Thoracic aorta (tissue), 2 donors: ENCODE results near the gene GFRA1. TPM values are rescaled to one million over a fixed set of nuclear protein-coding genes. Genes with fewer than 3 reads are reported as not detected.

Experiments
- ATAC-seq: fragments of 150-250 bp; one replicate; pipeline ENCODE4 v1.8.0; 2017; ENCODE audit warnings: low read depth; ENCODE audit not compliant: insufficient number of reproducible peaks, low FRiP score
- DNase-seq: peaks from one replicate; pipeline ENCODE4 v3.0.0-alpha.2; 2020; ENCODE audit warnings: low spot score
- H3K27ac ChIP-seq, 2 donors: fragments of 200-600 bp; sonication (generic); 1 replicate in 1 of 2; 2 replicates in 1 of 2; pipeline ENCODE4 v1.5.1; 2016; ENCODE audit warnings: mild to moderate bottlenecking in 2 of 2, moderate library complexity in 2 of 2
- H3K27me3 ChIP-seq: fragments of 200-600 bp; sonication (generic); replicated peaks from 2 replicates; pipeline ENCODE4 v1.6.0; 2016; ENCODE audit warnings: mild to moderate bottlenecking; ENCODE audit not compliant: insufficient read depth
- H3K36me3 ChIP-seq: fragments of 200-600 bp; sonication (generic); one replicate; pipeline ENCODE4 v1.5.1; 2016
- H3K4me1 ChIP-seq, 2 donors: fragments of 200-600 bp; sonication (generic); 1 replicate in 1 of 2; 2 replicates in 1 of 2; pipeline versions ENCODE4 v1.5.1 to v1.6.0; 2016; ENCODE audit warnings: low read depth in 2 of 2, mild to moderate bottlenecking in 1 of 2; ENCODE audit not compliant: control insufficient read depth in 1 of 2
- H3K4me3 ChIP-seq: fragments of 200-600 bp; sonication (generic); 2 replicates; pipeline ENCODE4 v1.5.1; 2016; ENCODE audit warnings: mild to moderate bottlenecking
- H3K9me3 ChIP-seq: fragments of 200-600 bp; sonication (generic); 2 replicates; pipeline ENCODE4 v1.5.1; 2016
- CTCF ChIP-seq: fragments of 200-600 bp; sonication (generic); IDR thresholded peaks from one replicate; pipeline ENCODE4 v1.5.1; 2019; ENCODE audit warnings: antibody characterized with exemption
- total RNA-seq, 2 donors: library from RNA; depleted of rRNA; stranded (reverse); fragments of >200 nt; gene quantifications; one replicate each; pipeline versions ENCODE4 v1.1.0 to v1.2.3, GENCODE V29; 2016

GFRA1 gene
- total RNA-seq, 2 donors from 2014 or later: 5.8 to 9.3 TPM

GRCh38 chr10:116296291-116296721, 23.3 kb upstream of the GFRA1 start:
- DNase-seq: no peak
- no peak overlapping the region for H3K27ac ChIP-seq
- no peak for TF ChIP-seq CTCF
- H3K4me3 ChIP-seq: no peak overlapping the region
- H3K36me3 ChIP-seq: no peaks in the 10 kb centered on the region
- H3K27me3 ChIP-seq: no peaks in the 10 kb centered on the region
- H3K9me3 ChIP-seq: no peaks in the 10 kb centered on the region
- no peak for ATAC-seq
- H3K4me1 ChIP-seq: no peaks in the 10 kb centered on the region

- Histone ChIP-seq H3K4me3 (no peak overlapping the region), H3K9me3 (no peaks in the 10 kb centered on the region), H3K36me3 (no peaks in the 10 kb centered on the region), H3K4me1 (no peaks in the 10 kb centered on the region), H3K27me3 (no peaks in the 10 kb centered on the region), H3K27ac (no peak overlapping the region)
- ATAC-seq (no peak), DNase-seq (no peak)
- no peak for TF ChIP-seq CTCF
Observed at GRCh38 chr10:116292493-116292892, 19.5 kb upstream of the GFRA1 start.

GRCh38 chr10:116289652-116290051, 16.6 kb upstream of the GFRA1 start:
- Histone ChIP-seq H3K27ac (no peak overlapping the region), H3K36me3 (no peaks in the 10 kb centered on the region), H3K4me1 (no peaks in the 10 kb centered on the region), H3K9me3 (no peaks in the 10 kb centered on the region), H3K27me3 (no peaks in the 10 kb centered on the region), H3K4me3 (no peak overlapping the region)
- no peak for ATAC-seq
- TF ChIP-seq CTCF: no peak
- DNase-seq: no peak

GRCh38 chr10:116287906-116288501, 15.0 kb upstream of the GFRA1 start:
- H3K27ac ChIP-seq: no peak overlapping the region
- DNase-seq: no peak

GRCh38 chr10:116286626-116287200, 13.7 kb upstream of the GFRA1 start:
- no peaks in the 10 kb centered on the region for H3K9me3 ChIP-seq
- ATAC-seq (no peak), DNase-seq (no peak)
- no peak overlapping the region for H3K4me3 ChIP-seq
- H3K27me3 ChIP-seq: no peaks in the 10 kb centered on the region
- no peak overlapping the region for H3K27ac ChIP-seq
- no peaks in the 10 kb centered on the region for H3K36me3 ChIP-seq
- no peak for TF ChIP-seq CTCF
- no peaks in the 10 kb centered on the region for H3K4me1 ChIP-seq

More at GRCh38 chr10:116287906-116288501, 15.0 kb upstream of the GFRA1 start:
- no peaks in the 10 kb centered on the region for H3K4me1 ChIP-seq
- H3K9me3 ChIP-seq: no peaks in the 10 kb centered on the region
- no peaks in the 10 kb centered on the region for H3K27me3 ChIP-seq
- ATAC-seq: no peak
- H3K36me3 ChIP-seq: no peaks in the 10 kb centered on the region
- TF ChIP-seq CTCF: peak; percentile 70
- no peak overlapping the region for H3K4me3 ChIP-seq
